Liver (tissue), 9 donors: ENCODE measurements around the gene ABHD16B. TPM values are rescaled to one million over a fixed set of nuclear protein-coding genes. Genes with fewer than 3 reads are reported as not detected.

Source experiments
- DNase-seq: peaks from one replicate; pipeline ENCODE4 v3.0.0-alpha.2; 2017; ENCODE audit warnings: low spot score
- H3K27ac ChIP-seq, 2 donors: one replicate each; pipeline ENCODE4 v1.7.0; 2013; ENCODE audit warnings: inconsistent platforms in 2 of 2, low read length in 2 of 2, control low read depth in 1 of 2, low read depth in 1 of 2, mild to moderate bottlenecking in 1 of 2
- H3K27me3 ChIP-seq, 4 donors: one replicate each; pipeline versions ENCODE4 v1.6.1 to v1.7.0; 2013; ENCODE audit warnings: low read length in 3 of 4, inconsistent platforms in 1 of 4, mild to moderate bottlenecking in 1 of 4, moderate library complexity in 1 of 4; ENCODE audit not compliant: control insufficient read depth in 4 of 4, insufficient read depth in 4 of 4
- H3K36me3 ChIP-seq, 4 donors: one replicate each; pipeline versions ENCODE4 v1.6.1 to v1.7.0; 2013; ENCODE audit warnings: low read length in 3 of 4, mild to moderate bottlenecking in 3 of 4, low read depth in 1 of 4, moderate library complexity in 1 of 4; ENCODE audit not compliant: control insufficient read depth in 4 of 4, insufficient read depth in 3 of 4
- H3K4me1 ChIP-seq, 4 donors: one replicate each; pipeline versions ENCODE4 v1.6.1 to v1.7.0; 2013; ENCODE audit warnings: low read length in 3 of 4, mild to moderate bottlenecking in 3 of 4, moderate library complexity in 1 of 4; ENCODE audit not compliant: control insufficient read depth in 4 of 4, insufficient read depth in 4 of 4
- H3K4me3 ChIP-seq, 3 donors: one replicate each; pipeline versions ENCODE4 v1.6.1 to v1.7.0; 2013; ENCODE audit warnings: low read length in 3 of 3, control low read depth in 1 of 3, low read depth in 1 of 3, mild to moderate bottlenecking in 1 of 3
- H3K9ac ChIP-seq, 2 donors: one replicate each; pipeline ENCODE4 v1.7.0; 2013; ENCODE audit warnings: low read length in 2 of 2, mild to moderate bottlenecking in 2 of 2, moderate library complexity in 2 of 2, control low read depth in 1 of 2, low read depth in 1 of 2
- H3K9me3 ChIP-seq, 4 donors: one replicate each; pipeline versions ENCODE4 v1.6.1 to v1.7.0; 2013; ENCODE audit warnings: low read length in 3 of 4; ENCODE audit not compliant: control insufficient read depth in 4 of 4
- ATF3 ChIP-seq: IDR thresholded peaks from 2 replicates; pipeline ENCODE4 v1.6.1; 2016; ENCODE audit warnings: antibody characterized with exemption
- CTCF ChIP-seq: fragments of 150-350 bp; IDR thresholded peaks from 2 replicates; pipeline ENCODE4 v1.5.1; 2017; ENCODE audit warnings: improper control_type of control experiment, low read depth, low read length; ENCODE audit not compliant: missing input control
- EGR1 ChIP-seq, 2 donors: IDR thresholded peaks; 2 replicates each; pipeline ENCODE4 v1.6.1; 2016 to 2018; ENCODE audit warnings: antibody characterized with exemption in 2 of 2, low read depth in 2 of 2
- FOXA1 ChIP-seq: IDR thresholded peaks from 2 replicates; pipeline ENCODE4 v1.6.1; 2016; ENCODE audit warnings: antibody characterized with exemption
- FOXA2 ChIP-seq: IDR thresholded peaks from 2 replicates; pipeline ENCODE4 v1.6.1; 2016; ENCODE audit warnings: antibody characterized with exemption
- GABPA ChIP-seq, 2 donors: IDR thresholded peaks in 1 of 2; conservative IDR thresholded peaks in 1 of 2; 2 replicates each; pipeline ENCODE4 v1.6.1; 2016; ENCODE audit warnings: antibody characterized with exemption in 2 of 2, mild to moderate bottlenecking in 1 of 2, moderate library complexity in 1 of 2
- HNF4A ChIP-seq, 2 donors: conservative IDR thresholded peaks; 2 replicates each; pipeline ENCODE4 v1.6.1; 2016; ENCODE audit warnings: antibody characterized with exemption in 2 of 2, mild to moderate bottlenecking in 2 of 2
- HNF4G ChIP-seq: IDR thresholded peaks from 2 replicates; pipeline ENCODE4 v1.6.1; 2016; ENCODE audit warnings: antibody characterized with exemption
- JUND ChIP-seq, 2 donors: IDR thresholded peaks; 2 replicates each; pipeline ENCODE4 v1.6.1; 2016; ENCODE audit warnings: antibody characterized with exemption in 2 of 2
- MAX ChIP-seq: IDR thresholded peaks from 2 replicates; pipeline ENCODE4 v1.6.1; 2016; ENCODE audit warnings: antibody characterized with exemption
- NR2F2 ChIP-seq: IDR thresholded peaks from 2 replicates; pipeline ENCODE4 v1.6.1; 2016; ENCODE audit warnings: antibody characterized with exemption
- RAD21 ChIP-seq, 2 donors: IDR thresholded peaks; 2 replicates each; pipeline ENCODE4 v1.6.1; 2016; ENCODE audit warnings: antibody characterized with exemption in 2 of 2, mild to moderate bottlenecking in 2 of 2
- REST ChIP-seq: IDR thresholded peaks from 2 replicates; pipeline ENCODE4 v1.6.1; 2016; ENCODE audit warnings: antibody characterized with exemption, mild to moderate bottlenecking
- SP1 ChIP-seq: IDR thresholded peaks from 2 replicates; pipeline ENCODE4 v1.6.1; 2018; ENCODE audit warnings: antibody characterized with exemption, mild to moderate bottlenecking
- TAF1 ChIP-seq: conservative IDR thresholded peaks from 2 replicates; pipeline ENCODE4 v1.6.1; 2016; ENCODE audit warnings: antibody characterized with exemption, mild to moderate bottlenecking
- YY1 ChIP-seq: IDR thresholded peaks from 2 replicates; pipeline ENCODE4 v1.6.1; 2016; ENCODE audit warnings: antibody characterized with exemption, mild to moderate bottlenecking
- ZBTB33 ChIP-seq: IDR thresholded peaks from 2 replicates; pipeline ENCODE4 v1.6.1; 2016; ENCODE audit warnings: antibody characterized with exemption
- WGBS: extraction: QIAGEN DNeasy Blood & Tissue Kit; methylation state at CpG from one replicate; pipeline ENCODE4 v1.1.7; 2013; 5-methylcytosine and 5-hydroxymethylcytosine counted together
- polyA plus RNA-seq, 2 donors: library from polyadenylated mRNA; stranded (reverse) in 1 of 2; unstranded in 1 of 2; fragments of 200-250 nt in 1 of 2; fragments of >200 nt in 1 of 2; fragmentation: Nextera tagmentation in 1 of 2; extraction: Ambion mirVana in 1 of 2; gene quantifications; one replicate each; pipeline versions ENCODE4 v1.2.1 to v1.2.3, GENCODE V29; 2013 to 2015
- total RNA-seq, 2 donors: library from RNA; depleted of rRNA; stranded (reverse); fragments of >200 nt; gene quantifications; one replicate each; pipeline ENCODE4 v1.2.3, GENCODE V29; 2014
- donor health status: healthy.
- donor health status: healthy.
- donor health status: healthy.
- donor health status: healthy.
- donor health status: healthy.

ABHD16B gene
- total and polyA plus RNA-seq, 4 donors = 0.10 TPM; not detected in 3

- Histone ChIP-seq H3K4me1 (peaks cover 2 to 15% (median 6%) of the 10 kb centered on the region in 4 donors), H3K9ac (no peak overlapping the region), H3K9me3 (no peaks in the 10 kb centered on the region), H3K36me3 (no peaks in the 10 kb centered on the region), H3K27me3 (no peaks in the 10 kb centered on the region), H3K27ac (peak overlapping the region in 1 of 2 donors; percentile 25), H3K4me3 (no peak overlapping the region)
- TF ChIP-seq RAD21 (IDR thresholded peaks at IDR 0.05) (no peak), YY1 (no peak), REST (no peak), SP1 (no peak), EGR1 (IDR thresholded peaks at IDR 0.05; ENCODE audit: low read depth in 2 of 2) (no peak), HNF4G (no peak), FOXA1 (no peak), CTCF (no peak), ATF3 (no peak), TAF1 (no peak), GABPA (IDR thresholded peaks at IDR 0.05 in 1 of 2, conservative IDR thresholded peaks at IDR 0.05 in 1 of 2) (no peak), ZBTB33 (no peak), FOXA2 (no peak), HNF4A (conservative IDR thresholded peaks at IDR 0.05) (no peak), JUND (IDR thresholded peaks at IDR 0.05) (no peak), MAX (no peak), NR2F2 (no peak)
- WGBS = 30% methylated on average over 36 of the region's 36 CpGs
- DNase-seq = no peak
These were observed 5.8 kb upstream of the ABHD16B start for GRCh38 chr20:63855363-63856097.
